RKO (cell line): ENCODE measurements around the gene ATG14.
"Not testable (repeated sequence)": the region's sequence is repeated elsewhere in the genome, so short reads cannot be mapped to it uniquely, and the experiment has no call there.

Source experiments
- DNase-seq: peaks from one replicate; pipeline ENCODE4 v3.0.0-alpha.2; 2016; ENCODE audit warnings: low spot score

Gene ATG14

DNA sequence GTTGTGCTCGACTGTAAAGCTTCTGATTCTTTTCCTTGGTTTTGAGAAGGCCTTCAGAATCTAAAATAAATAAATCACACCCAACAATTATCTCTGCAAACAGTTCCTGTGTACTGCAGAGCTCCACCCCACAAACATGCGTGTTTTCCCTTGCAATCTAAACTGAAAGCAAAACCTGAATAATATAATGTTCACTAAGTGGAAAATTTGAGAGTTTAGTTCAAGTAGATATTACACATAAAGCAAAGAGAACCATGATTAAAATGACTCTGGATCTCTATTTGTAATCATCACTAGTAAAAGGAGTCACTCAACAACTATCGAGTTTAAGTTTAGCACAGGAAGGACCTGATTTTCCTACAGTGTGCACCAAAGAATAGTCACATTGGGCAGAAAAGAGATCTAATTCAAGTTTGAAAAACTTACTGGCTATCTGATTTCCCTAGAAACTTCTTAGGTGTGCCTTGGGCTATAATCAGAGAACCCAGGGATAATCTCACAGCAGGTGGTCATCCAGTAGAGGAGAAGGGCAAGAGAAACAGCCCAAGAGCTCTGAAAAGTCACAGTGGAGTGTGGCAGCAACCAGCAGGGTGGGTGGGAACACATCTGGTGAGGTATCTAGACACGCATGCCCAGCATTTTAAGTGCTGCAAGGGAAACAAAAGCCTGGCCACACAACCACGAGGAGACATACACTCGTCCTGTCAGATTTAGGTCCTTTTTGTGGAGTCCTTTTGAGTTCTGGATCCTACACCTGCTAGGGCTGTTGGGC is 25.4 kb downstream of the ATG14 start:
- DNase-seq, result no peak

DNA sequence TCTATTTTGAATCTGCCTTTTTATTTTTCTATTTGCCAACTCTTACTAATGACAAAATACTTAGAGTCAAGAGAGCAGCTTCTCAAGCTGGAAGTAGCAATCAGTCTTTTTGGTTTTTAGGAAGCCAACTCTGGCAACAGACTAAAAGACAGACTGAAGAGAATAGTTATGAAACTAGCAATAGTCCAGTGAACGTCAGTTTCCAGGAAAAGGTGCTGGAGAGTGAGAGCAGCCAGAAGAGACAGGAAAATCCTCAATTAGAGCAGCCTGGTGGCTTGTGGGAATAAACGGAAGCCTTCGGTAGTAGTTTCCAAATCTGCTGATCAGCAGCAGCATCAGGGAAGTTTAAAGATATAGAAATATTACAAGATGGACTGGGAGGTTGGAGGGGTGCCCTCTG is 27.1 kb downstream of the ATG14 start:
- no peak for DNase-seq

DNA sequence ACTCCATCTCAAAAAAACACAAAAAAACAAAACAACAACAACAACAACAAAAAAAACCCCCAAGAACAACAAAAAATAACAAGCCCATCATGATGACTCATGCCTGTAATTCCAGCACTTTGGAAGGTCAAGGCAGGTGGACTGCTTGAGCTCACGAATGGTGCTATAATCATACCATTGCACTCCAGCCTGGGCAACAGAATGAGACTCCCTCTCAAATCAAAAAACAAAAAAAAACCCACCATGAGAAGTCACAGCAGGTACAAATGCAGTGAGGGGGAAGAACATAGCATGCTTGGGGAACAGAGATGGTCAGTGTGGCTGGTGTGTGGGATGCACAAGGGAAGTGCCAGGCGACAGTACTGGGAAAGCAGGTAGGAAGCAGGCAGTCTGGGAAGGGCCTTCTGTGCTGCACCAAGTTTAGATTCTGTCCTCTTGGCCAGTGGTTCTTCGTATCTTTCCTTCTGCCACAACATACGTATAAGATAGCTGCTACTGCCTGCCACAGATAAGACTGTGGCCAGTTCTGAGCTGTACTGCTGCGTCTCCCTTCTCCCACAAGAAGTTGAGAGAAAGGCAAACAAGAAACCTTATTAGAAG is 28.0 kb downstream of the ATG14 start:
- DNase-seq, result no peak

DNA sequence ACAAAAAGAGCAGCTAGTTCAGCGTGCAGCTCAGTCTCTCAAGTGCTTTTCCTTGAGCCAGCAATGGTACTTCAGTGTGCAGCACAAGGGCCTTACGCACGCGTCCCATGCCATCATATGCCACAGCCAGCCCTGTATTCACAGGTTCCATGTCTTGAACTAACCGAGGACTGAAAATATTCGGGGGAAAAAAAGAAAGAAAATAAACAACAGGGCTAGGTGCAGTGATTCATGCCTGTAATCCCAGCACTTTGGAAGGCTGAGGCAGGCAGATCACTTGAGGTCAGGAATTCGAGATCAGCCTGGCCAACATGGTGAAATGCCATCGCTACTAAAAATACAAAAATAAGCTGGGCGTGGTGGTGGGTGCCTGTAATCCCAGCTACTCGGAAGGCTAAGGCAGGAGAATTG is 28.6 kb downstream of the ATG14 start:
- not testable (repeated sequence) for DNase-seq

DNA sequence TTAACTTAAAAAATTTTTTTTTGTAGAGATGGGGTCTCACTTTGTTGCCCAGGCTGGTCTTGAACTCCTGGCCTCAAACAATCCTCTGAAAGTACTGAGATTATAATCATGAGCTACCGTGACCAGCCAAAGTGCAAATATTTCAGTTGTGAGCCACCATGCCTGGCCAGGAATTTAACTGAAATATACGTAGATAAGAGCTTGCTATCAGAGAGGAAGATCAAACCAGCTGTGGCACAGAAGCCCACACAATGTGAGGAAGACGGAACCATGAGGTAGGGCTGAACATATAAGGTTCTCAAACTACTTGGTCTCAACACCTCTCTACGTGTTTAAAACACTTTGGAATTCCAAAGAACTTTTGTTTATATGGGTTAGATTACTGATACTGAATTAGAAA is 29.1 kb downstream of the ATG14 start:
- DNase-seq, result no peak

GRCh38 chr14:55381561-55381960 is 30.1 kb downstream of the ATG14 start:
- DNase-seq, result no peak

DNA sequence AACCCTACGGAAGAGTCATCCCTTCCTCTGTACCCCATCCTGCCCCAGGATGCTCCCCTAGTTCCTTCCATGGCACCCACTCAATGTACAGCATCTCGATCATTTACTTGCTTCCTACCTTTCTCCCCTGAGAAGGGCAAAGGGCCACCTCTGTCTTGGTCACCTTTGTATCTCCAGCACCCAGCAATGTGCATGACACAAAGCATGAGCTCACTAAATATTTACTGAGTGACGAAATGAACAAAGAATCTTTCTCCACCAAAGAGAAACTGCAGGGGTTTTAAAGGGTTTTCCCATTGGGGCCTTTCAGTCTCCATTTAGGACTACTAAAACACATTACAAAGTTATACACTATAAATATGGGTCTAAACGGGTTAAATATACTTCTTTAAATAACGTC is 30.6 kb downstream of the ATG14 start:
- DNase-seq, result no peak

- no peak for DNase-seq
These were observed 34.4 kb downstream of the ATG14 start for GRCh38 chr14:55377236-55377635.

DNA sequence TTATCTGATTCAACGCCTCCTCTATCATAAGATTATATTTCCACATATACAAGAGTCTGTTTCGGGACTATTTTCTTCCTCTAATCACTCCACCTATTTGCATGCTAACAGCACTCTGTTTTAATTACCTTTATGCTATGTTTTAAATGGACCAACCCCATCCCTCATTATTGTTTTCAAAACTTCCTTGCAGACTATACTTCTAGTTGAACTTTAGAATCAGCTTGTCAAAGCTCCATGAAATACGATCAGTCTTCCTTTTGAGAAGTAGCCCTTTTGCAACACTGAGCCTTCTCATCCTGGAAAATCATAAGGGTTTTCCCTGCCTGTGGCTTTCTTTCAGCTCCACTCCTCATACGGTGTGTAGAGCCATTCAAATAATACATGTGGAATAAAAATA is 36.9 kb downstream of the ATG14 start:
- no peak for DNase-seq

- peak; percentile 75 for DNase-seq
These were observed 37.6 kb downstream of the ATG14 start for GRCh38 chr14:55373784-55374705.

DNA sequence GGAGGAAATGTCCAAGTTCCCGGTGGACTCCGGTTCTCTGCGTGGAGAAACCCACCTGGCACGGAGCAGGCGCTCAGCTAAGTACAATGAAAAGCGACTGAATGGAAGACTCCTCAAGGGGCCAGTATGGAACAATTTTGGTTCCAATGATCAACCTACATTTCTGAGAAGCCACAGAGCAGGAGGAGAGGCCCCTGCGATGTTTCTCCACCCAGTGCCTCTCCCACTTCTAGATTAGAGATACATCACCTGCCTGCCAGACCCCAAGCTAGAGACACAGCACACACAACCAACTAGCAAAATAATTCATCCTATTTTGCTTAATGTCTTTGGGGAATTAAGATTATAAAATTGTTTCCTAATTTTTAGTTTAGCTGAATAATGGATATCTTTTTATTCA is 38.8 kb downstream of the ATG14 start:
- no peak for DNase-seq

- DNase-seq, result no peak
These were observed 39.2 kb downstream of the ATG14 start for GRCh38 chr14:55372423-55372822.

- no peak for DNase-seq
These were observed 40.7 kb downstream of the ATG14 start for GRCh38 chr14:55370883-55371455.

DNA sequence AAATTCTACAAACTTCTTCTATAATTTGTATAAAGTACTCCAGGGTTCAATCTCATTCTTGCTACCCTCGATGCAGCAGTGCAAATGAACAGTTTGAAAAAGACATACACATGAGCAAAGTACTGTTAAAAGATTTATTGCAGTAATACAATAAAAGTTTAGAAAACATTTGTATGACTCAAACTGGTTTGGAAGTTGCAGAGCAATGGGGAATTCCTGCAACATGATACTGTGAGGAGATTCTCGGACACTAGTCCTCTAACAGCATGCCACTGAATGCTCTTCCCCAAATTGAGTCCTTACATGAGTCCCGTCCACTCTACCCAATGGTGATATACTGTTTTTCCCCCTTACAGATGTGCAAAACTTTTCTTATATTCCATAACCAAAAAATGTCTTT is 45.4 kb downstream of the ATG14 start:
- DNase-seq, result no peak

GRCh38 chr14:55361190-55361589 is 50.4 kb downstream of the ATG14 start:
- no peak for DNase-seq

DNA sequence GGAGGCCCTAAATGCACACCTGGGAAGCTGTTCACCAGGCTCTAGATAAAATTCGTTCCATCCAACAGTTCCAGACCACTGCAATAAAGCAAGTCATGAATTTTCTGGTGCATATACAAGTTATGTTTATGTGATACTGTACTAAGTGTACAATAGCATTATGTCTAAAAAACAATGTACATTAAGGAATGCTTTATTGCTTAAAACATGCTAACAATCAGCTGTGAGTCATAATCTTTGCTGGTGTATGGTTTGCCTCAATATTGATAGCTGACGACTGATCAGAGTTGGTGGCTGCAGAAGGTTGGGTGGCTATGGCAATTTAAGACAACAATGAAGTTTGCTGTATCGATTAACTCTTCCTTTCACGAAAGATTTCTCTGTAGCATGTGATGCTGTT is 52.3 kb downstream of the ATG14 start:
- no peak for DNase-seq

- no peak for DNase-seq
These were observed 54.7 kb downstream of the ATG14 start for GRCh38 chr14:55356913-55357312.

DNA sequence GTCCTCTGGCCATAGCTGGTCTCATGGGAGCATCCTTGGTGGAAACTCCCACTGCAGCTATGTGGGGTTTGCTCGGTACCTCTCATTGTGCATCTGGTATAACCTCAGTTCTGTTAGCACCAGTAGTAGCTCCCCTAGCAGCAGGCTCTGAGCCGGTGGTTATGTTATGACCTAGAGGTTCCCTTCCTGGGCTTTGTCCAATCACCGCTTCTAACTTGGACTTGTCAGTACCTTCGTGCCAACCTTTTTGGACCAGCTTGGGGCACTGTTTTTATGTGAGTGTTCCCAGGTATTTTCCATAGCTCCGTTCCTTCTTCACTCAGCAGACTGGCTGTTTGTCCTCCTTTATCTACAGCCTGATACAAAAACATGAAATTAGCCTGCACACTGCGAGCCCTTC is 55.7 kb downstream of the ATG14 start:
- DNase-seq, result no peak

- DNase-seq, result peak; percentile 37
These were observed 57.1 kb downstream of the ATG14 start for GRCh38 chr14:55354500-55354899.

GRCh38 chr14:55353686-55354467 is 57.8 kb downstream of the ATG14 start:
- DNase-seq, result no peak

DNA sequence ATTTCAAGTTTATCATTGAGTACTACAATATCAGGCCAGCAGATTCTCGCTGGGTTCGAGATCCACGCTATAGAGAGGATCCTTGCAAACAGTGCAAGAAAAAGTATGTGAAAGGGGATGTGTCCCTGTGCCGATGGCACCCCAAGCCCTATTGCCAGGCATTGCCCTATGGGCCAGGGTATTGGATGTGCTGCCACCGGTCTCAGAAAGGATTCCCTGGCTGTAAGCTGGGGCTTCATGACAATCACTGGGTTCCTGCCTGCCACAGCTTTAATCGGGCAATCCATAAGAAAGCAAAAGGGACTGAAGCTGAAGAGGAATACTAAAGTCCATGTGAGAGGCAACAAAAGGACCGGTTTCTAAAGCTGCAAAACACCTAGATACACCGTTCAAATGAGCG is 59.4 kb downstream of the ATG14 start:
- DNase-seq, result no peak

DNA sequence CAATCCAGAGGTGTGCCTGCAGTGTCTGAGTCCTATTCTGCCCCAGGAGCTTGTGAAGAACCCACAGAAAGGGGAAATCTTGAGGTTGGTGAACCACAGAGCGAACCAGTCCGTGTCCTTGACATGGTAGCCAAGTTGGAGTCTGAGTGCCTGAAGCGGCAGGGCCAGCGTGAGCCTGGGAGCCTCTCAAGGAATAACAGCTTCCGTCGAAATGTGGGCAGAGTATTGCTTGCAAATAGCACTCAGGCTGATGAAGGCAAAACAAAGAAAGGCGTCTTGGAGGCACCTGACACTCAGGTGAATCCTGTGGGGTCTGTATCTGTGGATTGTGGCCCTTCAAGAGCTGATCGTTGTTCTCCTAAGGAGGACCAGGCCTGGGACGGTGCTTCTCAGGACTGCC is 60.5 kb downstream of the ATG14 start:
- DNase-seq, result no peak
